NOMO-1 treated with dmso at 0.1 percent for 144 hours (cell line): ENCODE data around the gene WDR4.
"Not testable (repeated sequence)": the region's sequence is repeated elsewhere in the genome, so short reads cannot be mapped to it uniquely, and the experiment has no call there.

Experiments used
- DNase-seq: peaks from one replicate; lab custom pipeline; 2025; ENCODE audit not compliant: unreplicated experiment; lab: John Stamatoyannopoulos, UW

WDR4 gene

GRCh38 chr21:42841156-42841915, 38.0 kb downstream of the WDR4 start:
- no peak for DNase-seq

GRCh38 chr21:42840411-42841155, 38.8 kb downstream of the WDR4 start:
- no peak for DNase-seq

GRCh38 chr21:42839271-42840231, 39.8 kb downstream of the WDR4 start:
- DNase-seq: no peak

GRCh38 chr21:42838212-42838690, 41.1 kb downstream of the WDR4 start:
- DNase-seq: not testable (repeated sequence)

- no peak for DNase-seq
Observed at GRCh38 chr21:42837421-42838211, 41.7 kb downstream of the WDR4 start.

GRCh38 chr21:42836767-42837301, 42.5 kb downstream of the WDR4 start:
- no peak for DNase-seq

- DNase-seq: no peak
Observed at GRCh38 chr21:42836402-42836666, 43.0 kb downstream of the WDR4 start.

GRCh38 chr21:42835611-42836401, 43.5 kb downstream of the WDR4 start:
- no peak for DNase-seq

- no peak for DNase-seq
Observed at GRCh38 chr21:42835211-42835610, 44.1 kb downstream of the WDR4 start.

GRCh38 chr21:42834726-42835191, 44.6 kb downstream of the WDR4 start:
- no peak for DNase-seq

- DNase-seq: no peak
Observed at GRCh38 chr21:42833859-42834725, 45.2 kb downstream of the WDR4 start.

GRCh38 chr21:42833439-42833815, 45.9 kb downstream of the WDR4 start:
- no peak for DNase-seq

GRCh38 chr21:42832321-42832630, 47.1 kb downstream of the WDR4 start:
- DNase-seq: not testable (repeated sequence)

- DNase-seq: no peak
Observed at GRCh38 chr21:42830456-42831455, 48.6 kb downstream of the WDR4 start.

- DNase-seq: no peak
Observed at GRCh38 chr21:42829954-42830353, 49.4 kb downstream of the WDR4 start.

GRCh38 chr21:42829417-42829816, 49.9 kb downstream of the WDR4 start:
- DNase-seq: no peak

GRCh38 chr21:42827588-42827987, 51.8 kb downstream of the WDR4 start:
- no peak for DNase-seq
